Measurements from ENCODE around the gene CCDC50. TPM values are rescaled to one million over a fixed set of nuclear protein-coding genes. Genes with fewer than 3 reads are reported as not detected.
A peak's percentile ranks its signal among the peaks of the same experiment; 100 is the strongest.

CCDC50 gene
- total and polyA plus RNA-seq, 10 of the 15 experiments (the other 5 are each of a cell fraction or from before 2014, with no cell fraction given) = 46.7 to 150 (median 125) TPM

GRCh38 chr3:191356631-191357439 lies 27.6 kb downstream of the CCDC50 start:
- H3K9me3 ChIP-seq (replicated peaks; ENCODE audit: control insufficient read depth, insufficient read depth, low read length) = no peaks in the 10 kb centered on the region
- H2AFZ ChIP-seq (ENCODE audit: control insufficient read depth, low read depth, low read length) = no peak overlapping the region
- DNase-seq (ENCODE audit: low read depth, low spot score) (no peak), ATAC-seq (0 out of 3 replicates have a peak, but pooled peaks have one; percentile 5), FAIRE-seq (no peak)
- no peaks in the 10 kb centered on the region for H3K27me3 ChIP-seq (replicated peaks in 1 of 2; ENCODE audit: control insufficient read depth in 2 of 2, insufficient read depth in 2 of 2, low read length in 1 of 2)
- H3K27ac ChIP-seq (ENCODE audit: control insufficient read depth, insufficient read depth) = no peak overlapping the region; the same call in 1 of the 2 replicates
- no peak overlapping the region for H3K9ac ChIP-seq (ENCODE audit: control insufficient read depth, insufficient read depth, low read length)
- CTCF ChIA-PET = interaction anchor here (0.7 to 4.2 kb wide), 8 partner anchors 15 to 113 kb away, joined by 3 to 35 read pairs (median 6); partner anchors contain the start of gene UTS2B
- intact Hi-C loops (cut with micrococcal nuclease; ENCODE audit: unreplicated experiment) (no loop called here), in situ Hi-C loops (cut with MboI) (no loop called here)
- peaks cover 24% of the 10 kb centered on the region for H3K79me2 ChIP-seq (ENCODE audit: control insufficient read depth, insufficient read depth, low read length)
- WGBS (ENCODE audit: insufficient coverage, insufficient replicate concordance, low lambda C conversion rate, missing lambda C conversion rate) = 16% methylated on average over 5 of the region's 5 CpGs
- peaks cover 2 to 14% of the 10 kb centered on the region in 2 experiments; a peak in 2 of 4 replicates for H3K36me3 ChIP-seq (ENCODE audit: control insufficient read depth in 2 of 2, insufficient read depth in 2 of 2, low read length in 1 of 2)
- SMC1A ChIA-PET (ENCODE audit: uncharacterized antibody, unreplicated experiment) = interaction anchor here (1.0 to 11.9 kb wide), 28 partner anchors 9 to 218 kb away, joined by 3 to 208 read pairs (median 8); partner anchors contain the start of genes CCDC50 and UTS2B
- RAD21 ChIA-PET (ENCODE audit: unreplicated experiment) = interaction anchor here (1.3 to 9.9 kb wide), 11 partner anchors 10 to 113 kb away, joined by 3 to 108 read pairs (median 12); partner anchors contain the start of genes CCDC50 and UTS2B
- TF ChIP-seq TBL1XR1 (IDR thresholded peaks at IDR 0.05; ENCODE audit: low read depth, low read length) (no peak), SIN3A (IDR thresholded peaks at IDR 0.05; ENCODE audit: low read depth, low read length) (no peak), TCF3 (IDR thresholded peaks at IDR 0.05; ENCODE audit: borderline replicate concordance, insufficient read depth, low read depth, low read length) (no peak), POLR2AphosphoS5 (IDR thresholded peaks at IDR 0.05; ENCODE audit: low read length) (no peak), PML (IDR thresholded peaks at IDR 0.05; ENCODE audit: low read length) (no peak), RAD21 (IDR thresholded peaks at IDR 0.05; ENCODE audit: insufficient read depth, low read depth, low read length) (no peak), FOS (IDR thresholded peaks at IDR 0.05; ENCODE audit: borderline replicate concordance, extremely low read depth, insufficient read length) (no peak), SUPT20H (IDR thresholded peaks at IDR 0.05; ENCODE audit: borderline replicate concordance, control insufficient read depth, low read depth, low read length) (no peak), STAT3 (IDR thresholded peaks at IDR 0.05; ENCODE audit: low read depth, low read length) (no peak), ZBTB11 (CRISPR knock-in tag; IDR thresholded peaks at IDR 0.05) (no peak), MAX (IDR thresholded peaks at IDR 0.05; ENCODE audit: low read depth, low read length) (no peak), SKIL (IDR thresholded peaks at IDR 0.05; ENCODE audit: low read depth, poor library complexity, severe bottlenecking) (no peak), HDGF (IDR thresholded peaks at IDR 0.05) (no peak), SIX5 (IDR thresholded peaks at IDR 0.05; ENCODE audit: low read depth, low read length, severe bottlenecking) (no peak), ZZZ3 (IDR thresholded peaks at IDR 0.05; ENCODE audit: control insufficient read depth, insufficient read length, low read depth) (no peak), PKNOX1 (IDR thresholded peaks at IDR 0.05) (no peak)
- BruUV-seq (replicated peaks) = no TSS peak
- H3K4me2 ChIP-seq (ENCODE audit: control insufficient read depth, insufficient read depth) = peak overlapping the region; percentile 52; the same call in 1 of the 2 replicates
- no peaks in the 10 kb centered on the region for H4K20me1 ChIP-seq (ENCODE audit: control insufficient read depth, insufficient read depth)
- peaks cover 26% of the 10 kb centered on the region for H3K4me1 ChIP-seq (ENCODE audit: control insufficient read depth, insufficient read depth, low read length)
- H3K4me3 ChIP-seq = no peak overlapping the region
- POLR2A ChIA-PET = interaction anchor here (0.9 to 3.2 kb wide), 6 partner anchors 18 to 112 kb away, joined by 3 to 38 read pairs (median 8); partner anchors contain the start of gene UTS2B

Measured in GM12878 (cell line).